ENCODE data around the gene OR2H2. TPM values are rescaled to one million over a fixed set of nuclear protein-coding genes. Genes with fewer than 3 reads are reported as not detected.

The OR2H2 gene
- total and polyA plus RNA-seq, 7 donors, result not detected

GRCh38 chr6:29559524-29560287 lies 25.2 kb upstream of the OR2H2 start, which contains the start of gene UBD:
Gene UBD, minus strand, starts transcription at chr6:29559732. Its CDS starts 31 bp downstream, at chr6:29559701.
- WGBS, 2 donors, result 61 to 78% methylated on average over 6 of the region's 6 CpGs
- no peak within 1 kb of the TSS for H3K4me3 ChIP-seq
- H3K27ac ChIP-seq, result no peak within 1 kb of the TSS
- DNase-seq, result no peak
- no peak for TF ChIP-seq POLR2AphosphoS5 (IDR thresholded peaks at IDR 0.05)
- TF ChIP-seq POLR2A (IDR thresholded peaks at IDR 0.05), result no peak
- TF ChIP-seq EP300 (IDR thresholded peaks at IDR 0.05), result no peak
- TF ChIP-seq, protein P1, sequence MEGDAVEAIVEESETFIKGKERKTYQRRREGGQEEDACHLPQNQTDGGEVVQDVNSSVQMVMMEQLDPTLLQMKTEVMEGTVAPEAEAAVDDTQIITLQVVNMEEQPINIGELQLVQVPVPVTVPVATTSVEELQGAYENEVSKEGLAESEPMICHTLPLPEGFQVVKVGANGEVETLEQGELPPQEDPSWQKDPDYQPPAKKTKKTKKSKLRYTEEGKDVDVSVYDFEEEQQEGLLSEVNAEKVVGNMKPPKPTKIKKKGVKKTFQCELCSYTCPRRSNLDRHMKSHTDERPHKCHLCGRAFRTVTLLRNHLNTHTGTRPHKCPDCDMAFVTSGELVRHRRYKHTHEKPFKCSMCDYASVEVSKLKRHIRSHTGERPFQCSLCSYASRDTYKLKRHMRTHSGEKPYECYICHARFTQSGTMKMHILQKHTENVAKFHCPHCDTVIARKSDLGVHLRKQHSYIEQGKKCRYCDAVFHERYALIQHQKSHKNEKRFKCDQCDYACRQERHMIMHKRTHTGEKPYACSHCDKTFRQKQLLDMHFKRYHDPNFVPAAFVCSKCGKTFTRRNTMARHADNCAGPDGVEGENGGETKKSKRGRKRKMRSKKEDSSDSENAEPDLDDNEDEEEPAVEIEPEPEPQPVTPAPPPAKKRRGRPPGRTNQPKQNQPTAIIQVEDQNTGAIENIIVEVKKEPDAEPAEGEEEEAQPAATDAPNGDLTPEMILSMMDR (IDR thresholded peaks at IDR 0.05), result no peak
- H3K27me3 ChIP-seq, result peaks cover 4 to 29% (median 5%) of the 10 kb centered on the region in 3 donors
- no peaks in the 10 kb centered on the region for H3K4me1 ChIP-seq
- H3K9me3 ChIP-seq, result no peaks in the 10 kb centered on the region
- intact Hi-C loops (cut with DNase I), result no loop called here
- H3K36me3 ChIP-seq, result no peaks in the 10 kb centered on the region

DNA sequence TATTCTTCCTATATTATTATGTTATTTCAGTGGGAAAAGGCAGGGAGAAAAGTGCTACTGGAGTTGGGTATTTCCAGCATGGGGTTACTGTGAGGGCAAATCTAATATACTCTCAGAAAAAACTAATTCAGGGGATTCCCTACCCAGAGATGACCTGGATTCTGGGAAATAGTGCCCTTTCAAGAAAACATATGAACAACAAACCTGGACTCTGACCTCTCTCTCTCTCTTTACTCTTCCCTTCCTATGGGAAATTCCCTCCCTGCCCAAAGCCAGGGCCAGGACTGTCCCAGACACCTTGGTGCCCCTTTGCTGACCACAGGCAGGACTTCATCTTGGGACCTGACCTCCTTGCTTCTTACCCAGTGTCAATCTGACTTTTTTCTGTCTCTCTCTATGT lies 23.8 kb upstream of the OR2H2 start:
- intact Hi-C loops (cut with DNase I), result no loop called here
- H3K4me3 ChIP-seq, result no peak overlapping the region
- no peaks in the 10 kb centered on the region for H3K4me1 ChIP-seq
- peaks cover 0 to 15% (median 5%) of the 10 kb centered on the region in 3 donors for H3K27me3 ChIP-seq
- TF ChIP-seq, protein P1 (IDR thresholded peaks at IDR 0.05), result no peak
- TF ChIP-seq POLR2AphosphoS5 (IDR thresholded peaks at IDR 0.05) (no peak), EP300 (IDR thresholded peaks at IDR 0.05) (no peak), POLR2A (IDR thresholded peaks at IDR 0.05) (no peak)
- H3K36me3 ChIP-seq, result no peaks in the 10 kb centered on the region
- H3K27ac ChIP-seq, result no peak overlapping the region
- no peak for DNase-seq
- H3K9me3 ChIP-seq, result no peaks in the 10 kb centered on the region

- intact Hi-C loops (cut with DNase I), result no loop called here
- TF ChIP-seq, protein P1 (IDR thresholded peaks at IDR 0.05), result no peak
- TF ChIP-seq EP300 (IDR thresholded peaks at IDR 0.05), result no peak
- no peak for TF ChIP-seq POLR2A (IDR thresholded peaks at IDR 0.05)
- TF ChIP-seq POLR2AphosphoS5 (IDR thresholded peaks at IDR 0.05), result no peak
- H3K4me3 ChIP-seq, result no peak overlapping the region
- no peaks in the 10 kb centered on the region for H3K9me3 ChIP-seq
- peaks cover 0 to 13% (median 5%) of the 10 kb centered on the region in 3 donors for H3K27me3 ChIP-seq
- 88 to 93% methylated on average over 1 of the region's 1 CpG for WGBS, 2 donors
- H3K4me1 ChIP-seq, result no peaks in the 10 kb centered on the region
- no peaks in the 10 kb centered on the region for H3K36me3 ChIP-seq
- no peak overlapping the region for H3K27ac ChIP-seq
- DNase-seq, result no peak
Measured at GRCh38 chr6:29561606-29562181, 23.2 kb upstream of the OR2H2 start.

- H3K36me3 ChIP-seq, result no peaks in the 10 kb centered on the region
- peaks cover 0 to 7% (median 0%) of the 10 kb centered on the region in 3 donors for H3K27me3 ChIP-seq
- WGBS, 2 donors, result 36 to 64% methylated on average over 3 of the region's 3 CpGs
- H3K4me3 ChIP-seq, result no peak overlapping the region
- no peaks in the 10 kb centered on the region for H3K4me1 ChIP-seq
- DNase-seq, result no peak
- no peak overlapping the region for H3K27ac ChIP-seq
- H3K9me3 ChIP-seq, result no peaks in the 10 kb centered on the region
- intact Hi-C loops (cut with DNase I), result no loop called here
- TF ChIP-seq POLR2AphosphoS5 (IDR thresholded peaks at IDR 0.05), result no peak
Measured at GRCh38 chr6:29563435-29563965, 21.4 kb upstream of the OR2H2 start.

- intact Hi-C loops (cut with DNase I), result no loop called here
- Histone ChIP-seq H3K4me3 (no peak overlapping the region), H3K36me3 (no peaks in the 10 kb centered on the region), H3K27ac (no peak overlapping the region), H3K4me1 (no peaks in the 10 kb centered on the region), H3K27me3 (peaks cover 0 to 7% (median 0%) of the 10 kb centered on the region in 3 donors), H3K9me3 (no peaks in the 10 kb centered on the region)
- DNase-seq, result no peak
- TF ChIP-seq EP300 (IDR thresholded peaks at IDR 0.05) (no peak), POLR2AphosphoS5 (IDR thresholded peaks at IDR 0.05) (no peak), POLR2A (IDR thresholded peaks at IDR 0.05) (no peak)
- TF ChIP-seq, protein P1 (IDR thresholded peaks at IDR 0.05), result no peak
Measured at GRCh38 chr6:29564875-29565274, 20.0 kb upstream of the OR2H2 start.
